ENCODE measurements around the gene GBF1.

- no peak for TF ChIP-seq CTCF (IDR thresholded peaks at IDR 0.05)
- TF ChIP-seq POLR2A (IDR thresholded peaks at IDR 0.05), result no peak
Measured at GRCh38 chr10:102401342-102401654, 156.0 kb downstream of the GBF1 start.

All from Peyer's patch (tissue), 4 donors.